GM21737 (cell line): ENCODE data around the gene CATSPER1.

Experiments used
- ATAC-seq: cut with Tn5 transposase; IDR thresholded peaks from one replicate; pipeline ENCODE4 v1.9.1; 2021; ENCODE audit warnings: mild to moderate bottlenecking, moderate library complexity; ENCODE audit not compliant: unreplicated experiment

The CATSPER1 gene

GRCh38 chr11:65973439-65974110 is 52.7 kb downstream of the CATSPER1 start:
- no peak for ATAC-seq

GRCh38 chr11:65972116-65972515 is 54.2 kb downstream of the CATSPER1 start:
- no peak for ATAC-seq

DNA sequence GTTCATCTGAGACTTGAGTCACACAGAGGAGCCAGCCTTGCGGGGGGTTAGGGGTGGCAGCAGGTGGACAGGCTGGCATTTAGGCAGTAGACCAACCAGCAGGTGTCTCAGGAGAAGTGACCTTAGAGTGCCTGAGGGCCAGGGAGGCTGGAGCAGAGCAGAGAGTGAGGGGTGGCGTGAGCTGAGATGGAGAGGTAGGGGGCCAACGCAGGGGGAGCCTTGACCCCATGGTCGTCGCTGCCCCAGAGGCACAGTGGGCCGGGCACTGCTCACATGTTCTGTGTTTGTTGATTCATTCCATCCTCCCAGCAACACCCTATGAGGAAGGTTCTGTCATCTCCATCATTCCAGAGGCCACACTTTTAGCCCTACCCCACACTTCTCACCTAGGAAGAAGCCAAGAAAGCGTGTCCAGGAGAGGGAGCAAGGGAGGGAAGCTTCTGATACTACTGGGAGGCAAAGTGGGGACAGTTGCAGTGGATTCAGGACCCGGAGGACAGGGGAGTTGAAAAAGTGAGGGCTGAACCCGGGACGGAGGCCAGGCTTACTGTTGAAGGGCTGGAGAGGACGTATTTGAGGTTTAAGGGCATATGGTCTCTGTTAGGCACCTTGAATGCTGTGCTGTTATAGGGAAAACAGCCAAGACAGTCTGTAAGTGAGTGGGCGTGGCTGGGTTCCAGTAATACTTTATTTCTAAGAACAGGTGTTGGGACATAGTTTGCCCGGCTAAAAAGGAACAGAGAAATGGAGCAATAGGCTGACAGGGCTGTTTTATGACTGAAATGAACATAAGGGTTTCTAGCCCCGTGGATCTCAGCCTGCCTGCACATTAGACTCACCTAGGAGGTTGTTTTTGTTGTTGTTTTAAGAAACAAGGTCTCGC is 57.4 kb downstream of the CATSPER1 start:
- no peak for ATAC-seq

DNA sequence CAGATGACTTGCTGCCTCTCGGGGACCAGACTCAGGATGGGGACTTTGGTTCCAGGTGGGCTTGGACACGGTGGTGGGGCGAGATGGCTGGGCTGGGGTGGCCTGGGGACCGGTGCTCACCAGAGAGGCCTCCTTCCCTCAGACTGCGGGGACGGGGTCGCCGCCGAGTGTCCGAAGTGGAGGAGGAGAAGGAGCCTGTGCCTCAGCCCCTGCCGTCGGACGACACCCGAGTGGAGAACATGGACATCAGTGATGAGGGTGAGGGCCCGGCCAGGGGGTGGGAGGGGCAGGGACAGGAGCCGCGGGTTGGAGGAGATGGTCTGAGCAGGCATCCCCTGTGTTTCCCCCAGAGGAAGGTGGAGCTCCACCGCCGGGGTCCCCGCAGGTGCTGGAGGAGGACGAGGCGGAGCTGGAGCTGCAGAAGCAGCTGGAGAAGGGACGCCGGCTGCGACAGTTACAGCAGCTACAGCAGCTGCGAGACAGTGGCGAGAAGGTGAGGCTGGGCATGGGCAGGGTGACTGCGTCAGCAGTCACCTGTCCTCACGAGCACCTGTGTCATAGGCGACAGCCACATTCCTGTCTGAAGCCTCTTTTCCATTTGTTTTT is 58.8 kb downstream of the CATSPER1 start:
- no peak for ATAC-seq
